ENCODE measurements around the gene SCN1B.
"Not testable (repeated sequence)": the region's sequence is repeated elsewhere in the genome, so short reads cannot be mapped to it uniquely, and the experiment has no call there.

Gene SCN1B

DNA sequence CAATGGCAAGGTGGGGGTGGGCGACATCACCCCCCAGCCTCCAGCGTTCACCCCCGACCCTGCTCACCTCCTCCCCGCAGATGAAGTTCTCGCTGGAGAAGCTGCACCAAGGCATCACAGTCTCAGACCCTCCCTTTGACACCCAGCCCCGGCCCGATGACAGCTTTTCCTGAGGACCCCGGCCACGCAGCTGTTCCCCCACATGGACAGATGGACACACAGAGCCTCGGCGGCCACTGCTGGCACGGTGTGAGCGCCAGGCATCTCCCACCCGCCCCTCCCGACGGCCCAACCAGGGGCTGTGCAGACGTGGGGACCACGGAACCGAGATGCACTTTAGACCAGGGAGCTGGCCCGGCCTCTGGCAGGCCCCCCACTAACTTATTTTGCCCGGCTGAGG is 4.3 kb upstream of the SCN1B start:
- peaks cover 64% of the 10 kb centered on the region for H3K36me3 ChIP-seq
- DNase-seq: no peak

DNA sequence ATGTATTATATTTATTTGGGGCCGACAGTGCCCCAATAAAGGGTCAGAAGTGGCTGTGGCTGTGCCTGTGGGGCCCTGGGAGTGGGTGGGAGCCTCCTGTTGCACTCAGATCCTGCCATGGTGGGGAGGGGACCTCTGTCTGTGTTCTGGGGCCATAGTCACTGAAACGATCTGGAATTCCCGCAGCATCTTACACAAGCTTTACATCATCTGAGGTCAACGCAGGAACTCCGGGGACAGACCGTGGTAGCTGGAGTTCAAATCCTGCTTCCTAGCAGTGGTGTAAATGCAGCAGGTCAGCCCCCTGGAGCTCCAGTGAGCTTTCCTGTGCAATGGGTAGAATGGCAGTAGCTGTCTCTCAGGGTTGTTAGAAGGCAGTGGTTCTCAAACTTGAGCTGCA is 3.9 kb upstream of the SCN1B start:
- no peak for DNase-seq
- TF ChIP-seq, protein P1, sequence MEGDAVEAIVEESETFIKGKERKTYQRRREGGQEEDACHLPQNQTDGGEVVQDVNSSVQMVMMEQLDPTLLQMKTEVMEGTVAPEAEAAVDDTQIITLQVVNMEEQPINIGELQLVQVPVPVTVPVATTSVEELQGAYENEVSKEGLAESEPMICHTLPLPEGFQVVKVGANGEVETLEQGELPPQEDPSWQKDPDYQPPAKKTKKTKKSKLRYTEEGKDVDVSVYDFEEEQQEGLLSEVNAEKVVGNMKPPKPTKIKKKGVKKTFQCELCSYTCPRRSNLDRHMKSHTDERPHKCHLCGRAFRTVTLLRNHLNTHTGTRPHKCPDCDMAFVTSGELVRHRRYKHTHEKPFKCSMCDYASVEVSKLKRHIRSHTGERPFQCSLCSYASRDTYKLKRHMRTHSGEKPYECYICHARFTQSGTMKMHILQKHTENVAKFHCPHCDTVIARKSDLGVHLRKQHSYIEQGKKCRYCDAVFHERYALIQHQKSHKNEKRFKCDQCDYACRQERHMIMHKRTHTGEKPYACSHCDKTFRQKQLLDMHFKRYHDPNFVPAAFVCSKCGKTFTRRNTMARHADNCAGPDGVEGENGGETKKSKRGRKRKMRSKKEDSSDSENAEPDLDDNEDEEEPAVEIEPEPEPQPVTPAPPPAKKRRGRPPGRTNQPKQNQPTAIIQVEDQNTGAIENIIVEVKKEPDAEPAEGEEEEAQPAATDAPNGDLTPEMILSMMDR (IDR thresholded peaks at IDR 0.05; ENCODE audit: low read depth, low read length): no peak
- H3K9me3 ChIP-seq (ENCODE audit: severe bottlenecking): no peaks in the 10 kb centered on the region
- no peaks in the 10 kb centered on the region for H3K27me3 ChIP-seq (ENCODE audit: insufficient read depth, low read depth, severe bottlenecking)
- peaks cover 60% of the 10 kb centered on the region for H3K36me3 ChIP-seq
- peak overlapping the region; percentile 68 for H3K27ac ChIP-seq
- no peak overlapping the region for H3K4me3 ChIP-seq (ENCODE audit: low read depth, low read length)

More for the DNA sequence above, 4.3 kb upstream of the SCN1B start:
- H3K4me3 ChIP-seq (ENCODE audit: low read depth, low read length): no peak overlapping the region
- peak overlapping the region; percentile 68 for H3K27ac ChIP-seq
- TF ChIP-seq, protein P1 (IDR thresholded peaks at IDR 0.05; ENCODE audit: low read depth, low read length): no peak
- H3K9me3 ChIP-seq (ENCODE audit: severe bottlenecking): no peaks in the 10 kb centered on the region
- no peaks in the 10 kb centered on the region for H3K27me3 ChIP-seq (ENCODE audit: insufficient read depth, low read depth, severe bottlenecking)

DNA sequence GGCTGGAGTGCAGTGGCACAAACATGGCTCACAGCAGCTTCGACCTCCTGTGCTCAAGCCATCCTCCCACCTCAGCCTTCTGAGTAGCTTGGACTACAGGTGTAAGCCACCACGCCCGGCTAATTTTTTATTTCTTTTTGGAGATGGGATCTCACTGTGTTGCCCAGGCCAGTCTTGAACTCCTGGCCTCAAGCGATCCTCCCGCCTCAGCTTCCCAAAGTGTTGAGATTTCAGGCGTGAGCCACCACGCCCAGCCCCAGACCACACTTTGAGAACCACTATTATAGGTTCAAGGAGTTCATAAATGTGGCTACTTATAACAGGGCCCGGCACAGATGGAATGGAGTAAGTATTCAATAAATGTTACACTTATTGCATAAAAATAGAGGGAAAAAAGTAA is 3.3 kb upstream of the SCN1B start:
- DNase-seq: no peak
- Histone ChIP-seq H3K4me3 (ENCODE audit: low read depth, low read length) (no peak overlapping the region), H3K36me3 (peaks cover 54% of the 10 kb centered on the region), H3K9me3 (ENCODE audit: severe bottlenecking) (no peaks in the 10 kb centered on the region), H3K27ac (no peak overlapping the region), H3K27me3 (ENCODE audit: insufficient read depth, low read depth, severe bottlenecking) (no peaks in the 10 kb centered on the region)
- TF ChIP-seq, protein P1 (IDR thresholded peaks at IDR 0.05; ENCODE audit: low read depth, low read length): no peak

DNA sequence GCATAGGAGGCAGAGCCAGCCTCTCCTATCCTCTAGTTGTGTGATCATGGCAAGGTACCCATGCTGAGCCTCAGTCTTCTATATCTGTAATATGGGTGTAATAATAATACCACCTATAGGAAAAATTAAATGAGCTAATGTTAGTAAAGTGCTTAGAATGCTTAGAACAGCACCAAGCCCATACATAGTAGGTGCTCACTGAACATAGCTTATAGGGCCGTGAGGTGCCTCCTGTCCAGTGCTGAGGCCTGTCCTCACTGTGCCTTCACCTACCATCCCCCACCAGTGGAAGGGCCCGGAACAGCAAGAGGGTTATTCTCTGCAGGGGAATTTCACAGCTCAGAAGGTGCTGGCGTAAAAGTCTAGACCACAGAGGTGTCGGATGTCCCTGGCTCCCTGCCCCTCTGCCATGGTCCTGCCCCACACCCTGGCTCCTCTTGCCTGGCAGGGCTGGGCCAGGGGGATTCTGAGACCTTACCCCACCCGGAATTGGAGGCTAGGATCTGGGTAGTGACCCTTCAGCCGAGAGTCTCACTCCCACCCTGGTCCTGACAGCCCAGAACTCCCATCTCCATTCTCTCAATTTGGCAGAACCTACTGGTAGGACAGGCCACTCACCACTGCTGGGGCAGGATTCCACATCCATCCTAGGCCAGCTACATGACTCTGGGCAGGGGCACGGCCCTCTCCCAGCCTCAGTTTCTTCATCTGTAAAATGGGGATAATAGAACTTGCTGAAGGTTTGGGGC is 2.2 kb upstream of the SCN1B start:
- Histone ChIP-seq H3K4me3 (ENCODE audit: low read depth, low read length) (no peak overlapping the region), H3K9me3 (ENCODE audit: severe bottlenecking) (no peaks in the 10 kb centered on the region), H3K27me3 (ENCODE audit: insufficient read depth, low read depth, severe bottlenecking) (no peaks in the 10 kb centered on the region), H3K27ac (no peak overlapping the region), H3K36me3 (peaks cover 57% of the 10 kb centered on the region)
- DNase-seq: no peak
- TF ChIP-seq, protein P1 (IDR thresholded peaks at IDR 0.05; ENCODE audit: low read depth, low read length): no peak

DNA sequence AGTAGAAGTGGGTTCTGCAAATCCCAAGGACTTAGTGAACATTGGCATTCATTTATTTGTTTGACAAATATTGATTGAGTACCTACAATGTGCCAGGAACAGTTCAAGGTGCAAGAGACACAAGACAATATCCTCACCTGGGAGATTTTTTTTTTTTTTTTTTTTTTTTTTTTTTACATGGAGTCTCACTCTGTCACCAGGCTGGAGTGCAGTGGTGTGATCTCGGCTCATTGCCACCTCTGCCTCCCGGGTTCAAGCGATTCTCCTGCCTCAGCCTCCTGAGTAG is 1.7 kb upstream of the SCN1B start:
- DNase-seq; H3K4me3 ChIP-seq (ENCODE audit: low read depth, low read length); H3K27ac ChIP-seq; H3K9me3 ChIP-seq (ENCODE audit: severe bottlenecking); H3K27me3 ChIP-seq (ENCODE audit: insufficient read depth, low read depth, severe bottlenecking): not testable (repeated sequence)
- peaks cover 57% of the 10 kb centered on the region for H3K36me3 ChIP-seq

DNA sequence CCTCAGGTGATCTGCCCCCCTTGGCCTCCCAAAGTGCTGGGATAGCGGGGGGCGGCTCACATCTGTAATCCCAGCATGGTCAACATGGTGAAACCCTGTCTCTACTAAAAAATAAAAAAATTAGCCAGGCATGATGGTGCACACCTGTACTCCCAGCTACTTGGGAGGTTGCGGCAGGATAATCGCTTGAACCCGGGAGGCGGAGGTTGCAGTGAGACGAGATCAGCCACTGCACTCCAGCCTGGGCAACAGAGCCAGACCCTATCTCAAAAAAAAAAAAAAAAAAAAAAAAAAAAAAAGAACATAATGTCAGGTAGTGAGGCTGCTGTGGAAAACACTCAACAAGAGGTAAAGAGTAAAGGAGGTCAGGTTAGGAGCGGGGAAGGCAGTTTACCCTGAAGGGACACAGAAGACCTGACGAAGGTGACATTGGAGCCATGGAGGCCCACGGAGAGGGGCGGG is 964 bp upstream of the SCN1B start:
- not testable (repeated sequence) for DNase-seq; H3K9me3 ChIP-seq (ENCODE audit: severe bottlenecking); H3K27ac ChIP-seq; H3K4me3 ChIP-seq (ENCODE audit: low read depth, low read length); H3K27me3 ChIP-seq (ENCODE audit: insufficient read depth, low read depth, severe bottlenecking)
- peaks cover 57% of the 10 kb centered on the region for H3K36me3 ChIP-seq

DNA sequence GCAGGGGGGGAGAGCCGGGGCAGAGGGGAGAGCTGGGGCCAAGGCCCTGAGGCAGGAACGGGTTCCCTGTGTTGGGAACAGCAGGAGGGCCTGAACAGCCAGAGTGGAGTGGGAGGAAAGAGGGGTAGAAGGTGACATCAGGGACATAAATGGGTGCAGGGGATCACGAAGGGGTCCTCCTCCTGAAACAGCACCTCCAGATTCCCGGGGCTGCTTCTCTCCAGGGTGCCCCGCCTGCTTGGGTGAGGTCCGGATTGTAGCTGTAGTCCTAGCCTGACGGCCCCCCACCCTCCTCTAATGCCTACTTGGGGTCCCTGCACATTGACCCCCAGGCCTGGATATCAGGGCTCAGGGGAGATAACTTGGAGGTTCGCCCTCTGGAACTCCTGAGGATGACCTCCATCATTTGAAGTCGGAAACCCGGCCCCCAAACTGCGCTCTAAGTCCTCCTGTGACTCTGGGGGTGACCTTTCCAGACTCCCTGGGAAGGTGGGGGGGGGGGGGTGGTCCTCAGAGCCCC is 473 bp upstream of the SCN1B start:
- TF ChIP-seq, protein P1 (IDR thresholded peaks at IDR 0.05; ENCODE audit: low read depth, low read length): no peak

More for the DNA sequence above, 473 bp upstream of the SCN1B start:
- DNase-seq: peak; percentile 33
- H3K27ac ChIP-seq: peak overlapping the region; percentile 66
- H3K4me3 ChIP-seq (ENCODE audit: low read depth, low read length): peak overlapping the region; percentile 53
- no peaks in the 10 kb centered on the region for H3K9me3 ChIP-seq (ENCODE audit: severe bottlenecking)
- H3K27me3 ChIP-seq (ENCODE audit: insufficient read depth, low read depth, severe bottlenecking): no peaks in the 10 kb centered on the region
- peaks cover 57% of the 10 kb centered on the region for H3K36me3 ChIP-seq

Data from WERI-Rb-1 (cell line).